ENCODE data around the gene RHBG.

RHBG gene

DNA sequence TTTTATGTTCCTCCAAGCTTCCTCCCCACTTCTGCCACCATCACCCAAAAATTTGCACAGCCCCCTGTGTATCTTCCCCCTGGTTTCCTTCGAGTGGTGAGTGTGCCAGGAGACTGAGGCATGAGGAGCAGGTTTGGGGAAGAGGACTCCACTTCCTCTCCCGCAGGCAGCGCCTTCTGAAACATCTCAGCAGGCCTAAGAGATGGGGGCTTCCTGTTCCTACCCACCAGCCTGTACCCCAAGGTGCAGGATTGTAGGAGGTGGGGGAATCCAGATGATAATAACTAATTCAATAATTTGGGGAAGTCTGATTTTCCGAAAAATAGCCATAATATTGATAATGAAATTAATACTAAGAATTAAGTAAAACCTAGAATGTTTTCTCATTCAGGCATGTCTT, 62.4 kb downstream of the RHBG start:
- no peak for TF ChIP-seq OSR1 (CRISPR knock-in tag; IDR thresholded peaks at IDR 0.05)
- no peak for TF ChIP-seq ZFP3 (CRISPR knock-in tag; IDR thresholded peaks at IDR 0.05)
- TF ChIP-seq, protein P1, sequence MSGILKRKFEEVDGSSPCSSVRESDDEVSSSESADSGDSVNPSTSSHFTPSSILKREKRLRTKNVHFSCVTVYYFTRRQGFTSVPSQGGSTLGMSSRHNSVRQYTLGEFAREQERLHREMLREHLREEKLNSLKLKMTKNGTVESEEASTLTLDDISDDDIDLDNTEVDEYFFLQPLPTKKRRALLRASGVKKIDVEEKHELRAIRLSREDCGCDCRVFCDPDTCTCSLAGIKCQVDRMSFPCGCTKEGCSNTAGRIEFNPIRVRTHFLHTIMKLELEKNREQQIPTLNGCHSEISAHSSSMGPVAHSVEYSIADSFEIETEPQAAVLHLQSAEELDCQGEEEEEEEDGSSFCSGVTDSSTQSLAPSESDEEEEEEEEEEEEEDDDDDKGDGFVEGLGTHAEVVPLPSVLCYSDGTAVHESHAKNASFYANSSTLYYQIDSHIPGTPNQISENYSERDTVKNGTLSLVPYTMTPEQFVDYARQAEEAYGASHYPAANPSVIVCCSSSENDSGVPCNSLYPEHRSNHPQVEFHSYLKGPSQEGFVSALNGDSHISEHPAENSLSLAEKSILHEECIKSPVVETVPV (CRISPR knock-in tag; IDR thresholded peaks at IDR 0.05) = no peak
- TF ChIP-seq CSDC2 (CRISPR knock-in tag; IDR thresholded peaks at IDR 0.05) = no peak
- TF ChIP-seq ZNF565 (CRISPR knock-in tag; conservative IDR thresholded peaks at IDR 0.05; ENCODE audit: low read depth) = no peak
- TF ChIP-seq, protein P2, sequence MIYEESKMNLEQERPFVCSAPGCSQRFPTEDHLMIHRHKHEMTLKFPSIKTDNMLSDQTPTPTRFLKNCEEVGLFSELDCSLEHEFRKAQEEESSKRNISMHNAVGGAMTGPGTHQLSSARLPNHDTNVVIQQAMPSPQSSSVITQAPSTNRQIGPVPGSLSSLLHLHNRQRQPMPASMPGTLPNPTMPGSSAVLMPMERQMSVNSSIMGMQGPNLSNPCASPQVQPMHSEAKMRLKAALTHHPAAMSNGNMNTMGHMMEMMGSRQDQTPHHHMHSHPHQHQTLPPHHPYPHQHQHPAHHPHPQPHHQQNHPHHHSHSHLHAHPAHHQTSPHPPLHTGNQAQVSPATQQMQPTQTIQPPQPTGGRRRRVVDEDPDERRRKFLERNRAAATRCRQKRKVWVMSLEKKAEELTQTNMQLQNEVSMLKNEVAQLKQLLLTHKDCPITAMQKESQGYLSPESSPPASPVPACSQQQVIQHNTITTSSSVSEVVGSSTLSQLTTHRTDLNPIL (CRISPR knock-in tag; IDR thresholded peaks at IDR 0.05; ENCODE audit: low read depth) = no peak
- TF ChIP-seq ISL1 (CRISPR knock-in tag; IDR thresholded peaks at IDR 0.05) = no peak
- TF ChIP-seq, protein P3, sequence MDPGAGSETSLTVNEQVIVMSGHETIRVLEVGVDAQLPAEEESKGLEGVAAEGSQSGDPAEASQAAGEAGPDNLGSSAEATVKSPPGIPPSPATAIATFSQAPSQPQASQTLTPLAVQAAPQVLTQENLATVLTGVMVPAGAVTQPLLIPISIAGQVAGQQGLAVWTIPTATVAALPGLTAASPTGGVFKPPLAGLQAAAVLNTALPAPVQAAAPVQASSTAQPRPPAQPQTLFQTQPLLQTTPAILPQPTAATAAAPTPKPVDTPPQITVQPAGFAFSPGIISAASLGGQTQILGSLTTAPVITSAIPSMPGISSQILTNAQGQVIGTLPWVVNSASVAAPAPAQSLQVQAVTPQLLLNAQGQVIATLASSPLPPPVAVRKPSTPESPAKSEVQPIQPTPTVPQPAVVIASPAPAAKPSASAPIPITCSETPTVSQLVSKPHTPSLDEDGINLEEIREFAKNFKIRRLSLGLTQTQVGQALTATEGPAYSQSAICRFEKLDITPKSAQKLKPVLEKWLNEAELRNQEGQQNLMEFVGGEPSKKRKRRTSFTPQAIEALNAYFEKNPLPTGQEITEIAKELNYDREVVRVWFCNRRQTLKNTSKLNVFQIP (CRISPR knock-in tag; IDR thresholded peaks at IDR 0.05; ENCODE audit: borderline replicate concordance, low read depth) = no peak
- TF ChIP-seq SNAI2 (CRISPR knock-in tag; IDR thresholded peaks at IDR 0.05) = no peak
- no peak for TF ChIP-seq RARB (CRISPR knock-in tag; IDR thresholded peaks at IDR 0.05)
- TF ChIP-seq ZNF70 (CRISPR knock-in tag; IDR thresholded peaks at IDR 0.05) = no peak
- no peak for ATAC-seq

DNA sequence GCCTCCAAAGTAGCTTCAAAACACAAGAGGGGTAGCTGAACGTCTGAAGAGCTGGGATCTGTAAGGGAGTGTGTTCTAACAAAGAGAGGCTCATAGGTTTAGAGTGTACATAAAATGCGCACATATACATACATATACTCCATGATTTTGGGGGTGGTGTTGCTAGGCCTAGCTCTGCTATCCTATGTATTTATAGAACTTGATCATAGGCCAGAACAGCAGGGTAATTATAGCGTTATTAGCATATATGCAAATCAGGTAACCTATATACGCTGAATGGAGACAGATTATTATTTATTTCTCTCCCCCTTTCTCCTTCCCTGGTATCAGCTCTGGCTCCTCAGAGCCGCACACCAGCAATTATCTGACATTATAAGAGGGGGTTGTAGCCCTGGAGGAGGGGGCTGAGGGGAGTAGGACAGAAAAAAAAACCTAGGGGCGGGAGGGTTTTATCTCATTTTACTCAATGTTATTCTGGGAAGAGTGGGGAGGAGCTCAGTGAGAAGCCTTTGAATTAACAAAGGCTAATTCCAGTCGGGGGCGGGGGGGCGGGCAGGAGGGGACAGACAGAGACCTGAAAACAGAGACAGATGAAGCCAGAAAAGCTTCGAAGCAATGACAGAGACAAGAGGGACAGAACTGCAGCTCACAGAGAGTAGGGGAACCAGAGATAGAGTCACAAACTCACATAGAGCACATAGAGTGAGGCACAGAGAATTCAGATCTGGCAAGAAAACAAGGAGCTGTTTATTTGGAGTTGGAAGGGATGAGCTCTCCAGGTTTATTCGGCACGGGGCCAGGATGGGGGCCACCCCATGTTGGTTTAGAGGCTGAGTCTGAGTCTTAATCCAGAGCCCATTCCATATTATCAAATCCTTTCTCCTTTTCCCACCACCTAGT, 63.0 kb downstream of the RHBG start:
- no peak for ATAC-seq
- no peak for TF ChIP-seq SNAI2 (CRISPR knock-in tag; IDR thresholded peaks at IDR 0.05)

DNA sequence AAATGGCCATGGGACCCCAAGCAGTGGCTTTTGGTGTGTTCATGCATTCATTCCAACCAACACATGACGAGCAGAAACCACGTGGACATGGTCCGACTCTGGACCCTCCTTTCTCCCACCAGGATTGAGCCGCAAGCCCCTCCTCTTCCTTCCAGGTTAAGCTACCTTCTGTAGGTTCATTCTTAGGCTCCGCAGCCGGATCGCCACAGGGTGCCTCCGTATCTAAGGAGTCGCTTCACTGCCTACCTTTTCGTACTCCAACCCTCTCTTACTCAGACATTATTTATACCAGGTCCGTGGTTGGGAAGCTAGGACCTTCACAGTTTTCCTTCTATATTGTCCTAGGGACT, 63.6 kb downstream of the RHBG start:
- TF ChIP-seq, protein P2 (CRISPR knock-in tag; IDR thresholded peaks at IDR 0.05; ENCODE audit: low read depth) = no peak
- TF ChIP-seq, protein P4, sequence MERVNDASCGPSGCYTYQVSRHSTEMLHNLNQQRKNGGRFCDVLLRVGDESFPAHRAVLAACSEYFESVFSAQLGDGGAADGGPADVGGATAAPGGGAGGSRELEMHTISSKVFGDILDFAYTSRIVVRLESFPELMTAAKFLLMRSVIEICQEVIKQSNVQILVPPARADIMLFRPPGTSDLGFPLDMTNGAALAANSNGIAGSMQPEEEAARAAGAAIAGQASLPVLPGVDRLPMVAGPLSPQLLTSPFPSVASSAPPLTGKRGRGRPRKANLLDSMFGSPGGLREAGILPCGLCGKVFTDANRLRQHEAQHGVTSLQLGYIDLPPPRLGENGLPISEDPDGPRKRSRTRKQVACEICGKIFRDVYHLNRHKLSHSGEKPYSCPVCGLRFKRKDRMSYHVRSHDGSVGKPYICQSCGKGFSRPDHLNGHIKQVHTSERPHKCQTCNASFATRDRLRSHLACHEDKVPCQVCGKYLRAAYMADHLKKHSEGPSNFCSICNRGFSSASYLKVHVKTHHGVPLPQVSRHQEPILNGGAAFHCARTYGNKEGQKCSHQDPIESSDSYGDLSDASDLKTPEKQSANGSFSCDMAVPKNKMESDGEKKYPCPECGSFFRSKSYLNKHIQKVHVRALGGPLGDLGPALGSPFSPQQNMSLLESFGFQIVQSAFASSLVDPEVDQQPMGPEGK (CRISPR knock-in tag; IDR thresholded peaks at IDR 0.05; ENCODE audit: borderline replicate concordance) = no peak
- TF ChIP-seq PPARA (CRISPR knock-in tag; IDR thresholded peaks at IDR 0.05; ENCODE audit: borderline replicate concordance) (no peak), ZFP3 (CRISPR knock-in tag; IDR thresholded peaks at IDR 0.05) (no peak), ZC3H10 (CRISPR knock-in tag; IDR thresholded peaks at IDR 0.05) (no peak), OSR1 (CRISPR knock-in tag; IDR thresholded peaks at IDR 0.05) (no peak)
- TF ChIP-seq, protein P1 (CRISPR knock-in tag; IDR thresholded peaks at IDR 0.05) = no peak
- ATAC-seq = no peak

DNA sequence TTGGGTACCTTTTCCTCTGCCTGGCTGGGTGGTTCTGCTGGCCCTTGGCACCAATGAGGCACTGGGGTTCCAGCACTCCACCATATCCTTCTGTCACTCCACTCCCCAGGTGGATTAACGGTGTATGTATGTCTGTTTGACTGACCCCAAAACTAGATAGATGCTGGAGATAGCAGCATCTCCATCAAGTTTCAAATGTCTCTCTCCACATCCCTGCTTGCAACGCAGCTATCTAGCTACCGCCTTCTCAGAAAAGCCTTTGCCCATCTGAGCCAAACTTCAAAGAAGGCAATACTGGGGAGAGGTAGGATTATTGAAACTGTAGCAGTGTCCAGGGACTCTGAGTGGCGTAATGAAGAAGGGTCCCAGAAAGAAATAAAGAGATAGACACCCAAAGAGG, 64.0 kb downstream of the RHBG start:
- ATAC-seq = no peak
- TF ChIP-seq OSR1 (CRISPR knock-in tag; IDR thresholded peaks at IDR 0.05) (no peak), ZFP3 (CRISPR knock-in tag; IDR thresholded peaks at IDR 0.05) (no peak), RARB (CRISPR knock-in tag; IDR thresholded peaks at IDR 0.05) (no peak), GLIS3 (CRISPR knock-in tag; IDR thresholded peaks at IDR 0.05) (no peak), ZFP30 (CRISPR knock-in tag; IDR thresholded peaks at IDR 0.05) (no peak), ESRRG (CRISPR knock-in tag; IDR thresholded peaks at IDR 0.05) (no peak), PPARA (CRISPR knock-in tag; IDR thresholded peaks at IDR 0.05; ENCODE audit: borderline replicate concordance) (no peak), ZNF70 (CRISPR knock-in tag; IDR thresholded peaks at IDR 0.05) (no peak), ZNF8 (CRISPR knock-in tag; IDR thresholded peaks at IDR 0.05) (no peak)
- TF ChIP-seq, protein P5, sequence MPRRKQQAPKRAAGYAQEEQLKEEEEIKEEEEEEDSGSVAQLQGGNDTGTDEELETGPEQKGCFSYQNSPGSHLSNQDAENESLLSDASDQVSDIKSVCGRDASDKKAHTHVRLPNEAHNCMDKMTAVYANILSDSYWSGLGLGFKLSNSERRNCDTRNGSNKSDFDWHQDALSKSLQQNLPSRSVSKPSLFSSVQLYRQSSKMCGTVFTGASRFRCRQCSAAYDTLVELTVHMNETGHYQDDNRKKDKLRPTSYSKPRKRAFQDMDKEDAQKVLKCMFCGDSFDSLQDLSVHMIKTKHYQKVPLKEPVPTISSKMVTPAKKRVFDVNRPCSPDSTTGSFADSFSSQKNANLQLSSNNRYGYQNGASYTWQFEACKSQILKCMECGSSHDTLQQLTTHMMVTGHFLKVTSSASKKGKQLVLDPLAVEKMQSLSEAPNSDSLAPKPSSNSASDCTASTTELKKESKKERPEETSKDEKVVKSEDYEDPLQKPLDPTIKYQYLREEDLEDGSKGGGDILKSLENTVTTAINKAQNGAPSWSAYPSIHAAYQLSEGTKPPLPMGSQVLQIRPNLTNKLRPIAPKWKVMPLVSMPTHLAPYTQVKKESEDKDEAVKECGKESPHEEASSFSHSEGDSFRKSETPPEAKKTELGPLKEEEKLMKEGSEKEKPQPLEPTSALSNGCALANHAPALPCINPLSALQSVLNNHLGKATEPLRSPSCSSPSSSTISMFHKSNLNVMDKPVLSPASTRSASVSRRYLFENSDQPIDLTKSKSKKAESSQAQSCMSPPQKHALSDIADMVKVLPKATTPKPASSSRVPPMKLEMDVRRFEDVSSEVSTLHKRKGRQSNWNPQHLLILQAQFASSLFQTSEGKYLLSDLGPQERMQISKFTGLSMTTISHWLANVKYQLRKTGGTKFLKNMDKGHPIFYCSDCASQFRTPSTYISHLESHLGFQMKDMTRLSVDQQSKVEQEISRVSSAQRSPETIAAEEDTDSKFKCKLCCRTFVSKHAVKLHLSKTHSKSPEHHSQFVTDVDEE (CRISPR knock-in tag; IDR thresholded peaks at IDR 0.05) = no peak
- TF ChIP-seq, protein P4 (CRISPR knock-in tag; IDR thresholded peaks at IDR 0.05; ENCODE audit: borderline replicate concordance) = no peak

Data from SK-N-SH treated with all-trans-retinoic acid at 6 μM for 48 hours (cell line).